Glomerular visceral epithelial cell (primary cell): ENCODE results near the gene FAM124B.

Experiments used
- DNase-seq: peaks from one replicate; pipeline ENCODE4 v3.0.0-alpha.2; 2016; ENCODE audit errors: extremely low spot score

The FAM124B gene, protein sequence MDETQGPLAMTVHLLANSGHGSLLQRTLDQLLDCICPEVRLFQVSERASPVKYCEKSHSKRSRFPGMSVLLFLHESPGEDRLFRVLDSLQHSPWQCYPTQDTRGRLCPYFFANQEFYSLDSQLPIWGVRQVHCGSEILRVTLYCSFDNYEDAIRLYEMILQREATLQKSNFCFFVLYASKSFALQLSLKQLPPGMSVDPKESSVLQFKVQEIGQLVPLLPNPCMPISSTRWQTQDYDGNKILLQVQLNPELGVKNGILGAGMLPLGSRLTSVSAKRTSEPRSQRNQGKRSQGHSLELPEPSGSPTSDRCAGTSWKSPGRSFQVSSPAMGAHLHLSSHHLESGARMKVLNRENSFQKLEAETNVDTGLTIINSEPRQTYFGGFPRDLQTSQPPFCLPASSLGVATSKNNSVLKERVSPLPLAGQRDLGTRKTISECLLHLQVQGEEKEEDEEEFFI

DNA sequence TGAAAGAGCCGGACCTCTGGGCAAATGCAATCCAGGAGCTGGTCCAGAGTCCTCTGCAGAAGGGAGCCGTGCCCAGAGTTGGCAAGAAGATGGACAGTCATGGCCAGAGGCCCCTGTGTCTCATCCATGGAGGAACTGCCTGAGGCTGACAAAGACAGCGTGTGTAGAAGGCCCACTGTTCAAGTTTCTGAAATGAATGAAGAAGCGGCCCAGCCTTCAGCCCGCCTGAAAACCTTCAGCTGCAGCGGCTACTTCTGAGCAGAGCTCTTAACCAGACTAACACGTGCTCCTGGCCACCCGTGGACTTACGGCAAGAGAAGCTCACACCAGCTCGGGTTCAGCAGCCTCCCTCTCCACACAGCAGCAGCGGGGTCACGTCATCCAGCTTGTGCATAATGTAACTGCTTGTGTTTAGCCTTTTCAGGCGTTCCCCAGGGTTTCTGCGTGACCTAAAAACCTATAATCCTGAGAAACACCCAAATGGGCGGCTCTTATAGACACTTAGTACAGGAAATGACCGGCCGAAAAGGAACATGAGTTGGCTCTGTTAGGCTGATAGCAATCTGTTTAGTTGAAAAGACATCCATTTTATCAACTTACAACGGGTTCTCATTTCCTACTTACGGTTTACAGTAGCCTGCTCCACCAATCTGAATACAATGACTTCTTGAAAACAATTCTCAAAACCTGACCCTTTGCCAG is at the start of gene FAM124B:
TSS of gene FAM124B (minus strand) at position 467 of the 702 bp plus-strand sequence. CDS start at position 128, 339 bp downstream.
- no peak for DNase-seq

DNA sequence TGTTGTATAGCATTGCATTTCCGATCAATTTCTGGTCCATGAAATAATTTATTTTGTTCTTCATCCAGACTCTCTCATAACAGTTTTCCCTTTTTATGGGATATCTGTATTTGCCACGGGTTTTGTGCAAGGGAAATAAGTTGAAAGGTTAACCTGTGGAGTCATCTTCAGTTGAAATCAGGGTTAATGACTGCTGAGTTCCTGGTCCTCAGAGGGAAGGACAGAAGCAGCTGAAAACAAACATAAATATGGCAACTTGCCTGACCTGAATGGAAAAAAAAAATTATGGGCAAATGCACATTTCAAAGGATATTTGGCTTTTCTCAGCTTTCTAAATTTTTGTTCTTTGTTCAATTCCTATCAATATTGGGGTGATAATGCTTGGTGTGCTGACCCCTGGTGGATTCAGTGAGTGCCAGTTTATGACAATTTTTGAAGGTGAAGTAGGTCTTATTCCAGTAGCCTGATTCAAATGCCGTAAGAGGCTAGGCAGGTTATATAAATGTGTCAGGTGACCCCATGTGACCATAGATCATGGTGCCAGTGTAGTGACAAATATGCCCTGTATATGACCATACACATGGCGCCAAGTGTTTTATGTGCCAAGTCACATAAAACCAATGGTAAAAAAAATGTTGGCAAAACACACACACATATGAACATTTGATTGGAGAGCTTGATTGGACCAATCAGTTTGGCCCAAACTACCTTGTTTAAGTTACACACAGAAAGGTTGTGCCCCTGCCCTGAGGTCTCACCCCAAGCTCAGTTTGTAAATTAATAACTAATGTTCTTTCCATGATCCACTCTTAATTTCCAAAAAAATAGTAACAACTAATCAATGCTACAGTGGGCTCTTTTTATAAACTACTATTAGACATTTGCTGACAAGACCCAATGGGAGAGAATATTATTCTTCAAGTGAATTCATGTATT is 47.6 kb upstream of the FAM124B start:
- no peak for DNase-seq

DNA sequence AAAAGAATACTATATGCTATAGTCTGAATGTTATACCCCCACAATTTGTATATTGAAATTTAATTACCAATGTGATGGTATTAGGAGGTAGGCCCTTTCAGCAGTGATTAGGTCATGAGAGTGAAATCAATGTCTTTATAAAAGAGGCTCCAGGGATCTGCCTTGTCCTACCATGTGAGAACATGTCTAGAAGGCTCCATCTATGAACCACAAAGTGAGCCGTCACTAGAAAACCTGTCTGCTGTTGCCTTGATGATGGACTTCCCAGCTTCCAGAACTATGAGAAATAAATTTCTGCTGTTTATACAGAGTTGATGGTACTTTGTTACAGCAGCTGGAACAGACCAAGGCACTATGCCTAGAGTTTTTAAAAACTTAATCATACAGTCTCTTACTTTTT is 46.3 kb upstream of the FAM124B start:
- DNase-seq, result no peak

DNA sequence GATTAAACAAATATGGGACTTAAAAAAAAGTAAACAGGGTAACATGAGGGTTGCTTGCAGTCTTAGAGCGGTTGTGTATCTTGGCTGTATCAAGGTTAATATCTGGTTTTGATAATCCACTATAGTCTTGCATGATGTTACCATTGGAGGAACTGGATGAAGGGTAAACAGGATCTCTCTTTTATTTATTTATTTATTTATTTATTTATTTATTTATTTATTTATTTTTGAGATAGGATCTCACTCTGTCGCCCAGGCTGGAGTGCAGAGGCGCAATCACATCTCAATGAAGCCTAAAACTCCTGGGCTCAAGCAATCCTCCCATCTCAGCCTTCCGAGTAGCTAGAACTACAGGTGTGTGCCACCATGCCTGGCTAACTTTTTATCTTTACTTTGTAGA is 42.9 kb upstream of the FAM124B start:
- no peak for DNase-seq

DNA sequence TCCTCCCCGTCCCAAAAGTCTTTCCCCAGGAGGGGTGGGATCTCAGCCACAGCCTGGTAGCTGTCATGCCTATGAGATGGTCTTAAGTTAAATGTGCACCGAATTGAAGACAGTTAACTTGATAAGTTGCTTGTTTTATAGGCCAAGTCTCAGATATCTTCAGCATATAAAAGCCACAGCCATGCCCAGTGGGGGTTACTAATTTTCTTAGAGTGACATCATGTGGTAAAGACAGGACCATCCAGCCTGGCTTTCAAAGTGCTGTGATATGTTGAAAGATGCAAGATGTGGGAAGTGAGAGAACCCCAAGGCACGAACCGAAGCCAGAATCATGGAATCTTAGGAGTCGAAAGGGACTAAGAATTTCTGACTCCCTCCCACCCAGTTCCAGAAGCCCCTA is 42.1 kb upstream of the FAM124B start:
- no peak for DNase-seq

DNA sequence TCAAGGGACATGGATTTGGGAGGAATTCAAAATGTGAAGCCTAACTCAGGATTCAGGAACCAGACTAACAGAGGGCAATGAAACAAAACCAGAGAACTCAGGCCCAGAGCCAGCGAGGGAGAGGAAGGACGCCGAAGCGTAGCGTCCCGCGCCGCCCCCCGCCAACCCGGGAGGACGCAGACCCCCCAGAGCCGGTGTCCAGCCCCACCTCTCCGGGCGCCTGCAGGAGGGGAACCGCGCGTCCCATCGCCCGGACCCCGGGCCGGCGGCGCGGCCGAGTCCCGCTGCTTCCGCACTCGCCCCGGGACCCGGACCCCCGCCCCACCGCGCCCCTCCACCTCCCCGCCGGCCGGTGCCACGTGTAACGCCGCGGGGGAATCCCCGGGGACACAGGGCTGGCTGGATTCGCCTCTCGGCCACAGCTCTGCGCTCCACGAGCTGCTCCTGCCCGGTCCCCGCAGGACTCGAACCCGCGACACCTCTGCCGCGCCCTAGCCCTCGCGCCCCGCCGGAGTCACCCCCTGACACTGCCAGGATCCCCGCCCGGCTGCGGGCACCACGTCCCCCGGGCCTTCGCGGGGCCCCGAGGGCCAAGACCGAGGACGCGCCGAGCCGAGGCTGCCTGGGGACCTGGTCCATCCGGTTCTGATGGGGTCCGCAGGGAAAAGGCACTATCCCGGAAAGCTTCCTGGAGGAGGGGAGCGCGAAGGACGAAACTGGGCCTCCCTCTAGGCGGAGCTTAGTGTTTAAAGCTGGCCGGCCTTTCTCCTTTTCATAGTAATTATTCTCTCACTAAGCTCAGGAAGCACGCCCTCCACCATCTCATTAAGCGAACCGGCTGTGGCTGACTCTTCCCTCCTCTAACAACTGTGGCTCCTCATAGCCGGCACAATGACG is 40.4 kb upstream of the FAM124B start:
- DNase-seq, result no peak

DNA sequence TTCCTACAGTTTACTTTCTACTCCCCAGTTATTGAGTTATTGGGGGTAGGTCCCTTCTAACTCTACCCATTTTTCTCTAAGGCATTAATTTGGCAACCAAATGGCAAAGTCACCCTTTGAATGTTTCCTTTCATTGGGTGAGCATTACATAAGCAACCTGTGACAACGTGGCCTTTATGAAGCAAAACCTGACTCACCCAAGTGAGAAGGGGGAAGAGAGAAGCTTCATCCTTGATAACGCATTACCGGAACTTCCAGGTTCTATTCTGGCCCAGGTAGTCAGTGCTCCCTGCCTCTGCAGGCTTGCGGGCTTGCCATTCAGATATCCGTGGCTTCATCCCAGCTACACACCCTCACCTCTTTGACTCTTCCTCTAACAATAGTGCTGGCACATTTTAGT is 39.1 kb upstream of the FAM124B start:
- no peak for DNase-seq

DNA sequence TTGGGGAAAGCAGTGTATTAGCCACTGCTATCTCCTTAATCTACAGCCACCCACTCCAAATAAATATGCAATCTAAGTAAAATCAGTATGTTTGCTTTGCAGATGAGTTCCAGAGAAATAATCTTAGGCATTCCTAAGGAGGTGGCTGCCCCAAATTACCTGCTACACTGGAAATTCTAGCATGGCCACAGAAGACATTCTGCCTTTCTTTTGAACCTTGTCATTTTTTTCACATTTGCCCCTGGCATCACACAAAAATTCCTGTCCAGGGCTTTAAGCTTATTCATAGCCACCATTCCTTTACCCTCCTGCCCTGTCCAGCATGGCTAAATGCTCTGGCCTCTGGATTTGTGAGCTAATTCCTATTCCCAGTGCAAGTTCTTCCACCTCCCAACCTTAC is 36.8 kb upstream of the FAM124B start:
- no peak for DNase-seq

DNA sequence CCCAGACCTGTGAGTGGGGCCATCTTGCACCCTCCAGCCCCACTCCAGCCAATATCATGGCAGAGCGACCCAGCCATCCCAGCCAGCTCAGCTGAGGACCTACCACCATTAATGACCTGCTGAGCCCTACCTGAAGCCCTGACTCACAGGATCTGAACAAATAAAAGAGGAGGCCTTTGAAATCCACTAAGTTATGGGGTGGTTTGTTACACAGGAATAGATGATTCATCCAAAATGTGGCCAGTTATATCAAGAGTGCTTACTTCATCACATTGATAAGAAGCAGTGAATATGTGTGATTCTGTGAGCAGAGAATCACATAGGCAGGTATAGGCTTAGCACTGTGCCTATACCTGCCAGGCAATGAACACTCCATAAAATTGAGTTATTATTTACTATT is 34.7 kb upstream of the FAM124B start:
- no peak for DNase-seq

DNA sequence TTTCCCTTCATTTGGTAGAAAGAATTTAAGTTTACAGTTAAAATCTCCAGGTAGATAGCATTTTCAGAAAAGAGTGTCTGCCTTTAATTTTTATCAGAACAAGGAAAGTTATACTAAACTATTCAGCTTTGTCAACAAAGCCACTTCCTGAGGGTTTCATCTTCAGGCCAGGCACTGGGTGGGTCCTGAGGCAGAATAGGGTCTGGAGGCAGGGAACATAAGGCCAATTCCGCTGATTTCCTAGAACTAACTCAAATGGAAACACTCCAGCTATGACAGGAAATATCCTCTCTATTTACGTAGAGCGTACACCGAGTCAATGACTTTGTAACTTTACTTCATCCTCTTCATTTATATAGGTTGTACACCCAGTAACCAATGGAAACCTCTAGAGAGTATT is 32.7 kb upstream of the FAM124B start:
- no peak for DNase-seq

DNA sequence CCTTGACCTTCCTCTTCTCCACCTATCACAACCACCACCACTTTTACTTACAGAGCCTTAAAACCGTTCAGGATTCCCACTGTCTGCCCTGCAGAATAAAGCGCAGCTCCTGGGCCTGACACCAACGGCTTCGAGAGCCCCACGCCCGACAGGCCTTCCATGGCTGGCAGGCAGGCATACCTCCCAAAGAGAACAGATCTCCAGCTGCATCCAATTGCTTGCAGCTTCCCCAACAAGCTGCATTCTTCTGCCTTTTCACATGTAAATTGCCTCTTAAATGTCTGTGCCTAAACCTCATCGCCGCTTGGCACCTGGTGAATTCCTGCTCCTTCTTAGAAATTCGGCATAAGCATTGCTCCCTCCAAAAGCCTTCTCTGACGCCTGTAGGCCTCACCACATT is 31.5 kb upstream of the FAM124B start:
- DNase-seq, result no peak

DNA sequence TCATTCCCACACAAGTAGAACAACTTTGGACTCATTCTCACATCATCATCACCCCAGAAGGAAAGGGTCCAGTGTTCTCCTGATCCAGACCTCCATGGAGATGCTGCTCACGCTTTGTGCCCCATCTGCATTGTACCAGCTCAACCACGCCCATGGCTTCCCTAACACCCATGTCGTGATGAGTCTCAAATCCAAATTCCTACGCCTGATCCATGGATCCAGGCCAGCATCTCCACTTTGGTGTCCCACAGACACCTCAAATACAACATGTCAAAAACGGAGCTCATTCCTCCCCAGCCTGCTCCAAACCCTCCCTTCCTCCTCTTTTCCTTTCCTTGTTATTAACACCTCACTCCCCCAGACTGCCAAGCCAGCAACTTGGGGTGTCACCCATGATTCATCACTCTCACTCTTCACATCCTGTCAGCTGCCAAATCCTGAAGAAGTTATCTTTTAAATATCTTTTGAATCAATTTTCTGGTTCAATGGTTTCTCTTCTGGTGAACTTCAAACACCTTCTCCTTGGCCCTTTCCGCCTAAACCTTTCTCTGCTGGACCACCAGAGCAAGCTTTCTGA is 30.2 kb upstream of the FAM124B start:
- DNase-seq, result peak; percentile 7

DNA sequence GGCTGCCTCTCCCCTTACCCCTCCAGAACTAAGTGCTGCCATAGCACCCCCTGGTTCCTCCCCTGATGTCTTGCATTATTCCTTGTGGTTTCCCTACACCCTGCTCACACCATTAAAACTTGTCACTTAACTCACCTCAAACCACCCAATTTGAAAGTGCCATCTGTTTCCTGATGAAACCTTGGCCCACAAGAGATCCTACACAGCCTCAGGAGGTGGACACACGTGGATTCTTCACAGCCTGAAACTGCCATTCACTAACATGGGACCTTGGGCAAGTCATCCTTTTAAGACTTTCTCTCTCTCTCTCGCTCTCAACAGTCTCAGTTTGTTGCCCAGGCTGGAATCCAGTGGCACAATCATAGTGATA is 27.5 kb upstream of the FAM124B start:
- no peak for DNase-seq

DNA sequence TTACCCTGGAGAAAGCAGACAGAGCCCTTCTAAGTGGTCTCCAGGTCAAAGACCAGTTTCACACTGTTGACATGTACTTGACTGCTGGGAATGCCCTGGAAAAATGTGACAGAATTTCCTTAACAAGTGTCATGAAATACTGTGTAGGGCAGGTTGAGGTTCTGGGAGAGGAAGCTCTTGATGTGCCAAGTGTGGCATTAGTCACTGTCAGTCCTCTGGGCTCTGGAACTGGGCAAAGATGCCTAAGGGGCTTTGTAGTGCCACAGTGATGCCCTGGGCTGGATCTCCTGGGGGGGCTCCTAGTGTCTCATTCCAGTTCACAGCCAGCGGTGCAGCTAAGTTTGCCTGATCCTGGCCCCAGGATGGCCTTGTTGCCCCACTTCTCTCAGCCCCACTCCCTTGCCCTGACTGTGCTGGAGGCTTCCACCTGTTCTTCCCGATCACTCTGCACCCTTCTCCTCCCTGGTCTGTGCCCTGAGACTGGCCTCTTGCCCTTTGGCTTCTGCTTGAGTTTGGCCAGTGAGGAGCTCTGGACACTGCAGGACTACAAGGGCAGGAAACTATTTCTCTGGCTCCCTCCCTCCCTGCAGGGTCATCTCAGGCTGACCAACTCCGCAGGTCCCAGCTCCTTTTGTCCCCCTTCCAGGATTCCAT is 27.0 kb upstream of the FAM124B start:
- DNase-seq, result no peak

DNA sequence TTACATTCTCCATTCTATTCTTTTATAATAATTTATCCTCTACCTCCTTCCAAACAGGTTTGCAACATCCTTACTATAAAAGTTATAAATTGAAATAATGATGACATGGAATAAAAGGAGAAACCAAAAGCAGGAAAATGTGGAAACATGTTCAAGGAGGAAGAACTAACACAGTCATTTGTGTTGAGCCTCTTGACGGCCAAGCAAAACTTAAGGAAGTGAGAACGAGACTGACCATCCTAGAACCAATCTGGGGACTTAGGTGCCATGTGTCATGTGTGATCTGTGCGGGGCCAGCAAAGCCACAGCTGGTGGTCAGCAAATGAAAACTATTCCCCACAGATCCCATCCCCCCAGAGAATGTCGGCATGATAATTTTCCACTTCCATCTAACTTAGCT is 25.6 kb upstream of the FAM124B start:
- no peak for DNase-seq

DNA sequence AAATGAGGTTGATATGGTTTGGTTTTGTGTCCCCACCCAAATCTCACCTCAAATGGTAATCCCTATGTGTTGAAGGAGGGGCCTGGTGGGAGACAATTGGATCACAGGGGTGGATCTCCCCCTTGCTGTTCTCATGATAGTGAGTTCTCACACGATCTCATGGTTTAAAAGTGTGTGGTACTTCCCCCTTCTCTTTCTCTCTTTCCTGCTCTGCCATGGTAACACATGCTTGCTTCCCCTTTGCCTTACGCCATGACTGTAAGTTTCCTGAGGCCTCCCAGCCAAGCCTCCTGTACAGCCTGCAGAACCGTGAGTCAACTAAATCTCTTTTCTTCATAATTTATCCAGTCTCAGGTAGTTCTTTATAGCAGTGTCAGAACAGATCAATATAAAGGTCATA is 24.7 kb upstream of the FAM124B start:
- DNase-seq, result no peak

DNA sequence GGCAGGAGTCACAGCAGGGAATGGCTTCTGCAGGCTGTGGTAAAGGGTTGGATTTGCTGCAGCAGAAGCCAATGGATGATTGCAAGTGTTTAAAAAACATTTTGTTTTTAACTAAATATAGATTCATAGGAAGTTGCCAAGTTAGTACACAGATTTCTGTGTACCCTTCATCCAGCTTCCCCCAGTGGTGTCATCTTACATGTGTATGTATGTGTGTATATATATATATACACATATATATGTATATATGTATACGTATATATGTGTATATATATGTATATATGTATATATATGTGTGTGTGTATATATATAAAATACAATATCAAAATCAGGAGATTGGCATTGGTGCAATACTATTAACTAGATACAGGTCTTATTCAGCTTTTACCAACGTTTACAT is 19.2 kb upstream of the FAM124B start:
- no peak for DNase-seq

DNA sequence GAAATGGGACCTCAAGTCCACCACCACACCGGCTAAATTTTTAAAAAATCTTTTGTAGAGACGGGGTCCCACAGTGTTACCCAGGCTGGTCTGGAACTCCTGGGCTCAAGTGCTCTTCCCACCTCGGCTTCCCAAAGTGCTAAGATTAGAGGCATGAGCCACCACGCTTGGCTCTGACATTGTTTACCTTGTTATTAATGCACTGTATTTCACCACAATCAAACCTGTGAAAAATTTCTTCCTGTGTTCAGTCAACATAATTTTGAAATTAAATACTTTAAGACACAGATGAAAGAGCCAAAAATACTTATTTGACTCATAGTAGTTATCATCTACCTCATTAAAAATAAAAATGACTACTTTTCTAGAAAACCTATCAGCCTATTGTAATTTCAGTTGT is 16.0 kb upstream of the FAM124B start:
- DNase-seq, result no peak

DNA sequence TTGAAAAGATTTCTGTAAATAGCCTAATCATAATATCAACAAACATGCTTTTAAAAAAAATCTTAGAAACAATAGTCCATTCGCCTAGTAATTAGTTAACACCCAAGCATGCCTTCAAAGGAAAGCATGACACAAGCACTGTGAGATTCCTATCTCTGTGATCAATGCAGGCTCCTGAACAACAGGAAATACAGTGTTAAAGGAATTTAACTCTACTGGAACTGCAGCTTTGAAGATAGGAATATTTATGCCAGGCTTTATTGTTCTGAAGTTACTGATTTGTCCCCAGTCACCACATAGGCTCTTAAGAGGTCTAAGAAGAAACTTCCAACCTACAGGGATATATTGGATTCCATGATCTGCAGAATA is 15.4 kb upstream of the FAM124B start:
- no peak for DNase-seq

DNA sequence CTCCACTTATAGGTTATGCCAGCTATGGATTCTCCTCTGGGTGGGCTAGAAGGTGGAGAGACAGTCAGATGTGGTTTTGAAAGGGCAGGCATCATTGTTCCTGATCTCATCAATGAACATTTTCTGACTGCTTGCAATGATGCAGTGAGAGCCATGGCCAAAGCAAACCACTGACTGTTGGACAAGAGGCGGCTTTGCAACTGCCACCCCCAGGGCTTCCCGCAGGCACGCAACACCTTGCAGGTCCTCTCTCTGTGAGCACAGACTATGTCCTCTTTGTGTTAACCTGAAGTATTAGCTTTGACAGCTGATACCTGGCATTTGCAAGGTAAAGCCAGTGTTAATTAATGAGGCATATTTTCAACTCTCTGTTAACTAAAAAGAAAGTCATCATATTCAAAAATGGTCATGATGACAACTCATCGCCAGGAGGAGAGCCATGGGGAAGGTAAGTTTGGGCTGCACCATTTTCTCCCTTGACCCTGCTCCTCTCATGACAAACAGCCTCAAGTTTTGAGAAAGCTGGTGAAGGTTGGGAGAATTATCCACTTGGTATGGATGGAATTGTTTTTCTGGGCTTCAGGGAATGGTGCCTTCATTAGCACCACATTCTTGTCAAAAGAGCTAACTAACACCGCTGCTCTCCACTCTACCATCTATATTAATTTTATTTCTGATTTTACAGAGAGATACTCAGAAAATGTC is 14.9 kb upstream of the FAM124B start:
- DNase-seq, result no peak
